ENCODE measurements around the gene DRAM1. TPM values are rescaled to one million over a fixed set of nuclear protein-coding genes. Genes with fewer than 3 reads are reported as not detected.
A peak's percentile ranks its signal among the peaks of the same experiment; 100 is the strongest.

Gene DRAM1
- total and polyA plus RNA-seq, 9 of the 15 experiments (the other 6 are each of a cell fraction or from before 2014, with no cell fraction given), result 1.4 to 4.3 (median 2.7) TPM

- TF ChIP-seq ZBTB26 (CRISPR knock-in tag; IDR thresholded peaks at IDR 0.05) (no peak), ZNF668 (CRISPR knock-in tag; IDR thresholded peaks at IDR 0.05) (no peak), KDM5B (IDR thresholded peaks at IDR 0.05; ENCODE audit: insufficient replicate concordance, low read depth, low read length) (peak; percentile 56), NR2F6 (CRISPR knock-in tag; IDR thresholded peaks at IDR 0.05) (no peak), FOS (IDR thresholded peaks at IDR 0.05; ENCODE audit: extremely low read depth, insufficient read length) (no peak), SMARCC2 (IDR thresholded peaks at IDR 0.05; ENCODE audit: low read depth) (no peak), MITF (IDR thresholded peaks at IDR 0.05) (no peak), BHLHE40 (IDR thresholded peaks at IDR 0.05; ENCODE audit: low read length) (no peak), MCM7 (IDR thresholded peaks at IDR 0.05) (no peak), MIER1 (IDR thresholded peaks at IDR 0.05; ENCODE audit: low read depth) (no peak), BCL6 (CRISPR knock-in tag; IDR thresholded peaks at IDR 0.05) (no peak), ATF6 (CRISPR knock-in tag; IDR thresholded peaks at IDR 0.05) (no peak), FUS (optimal IDR thresholded peaks at IDR 0.05; ENCODE audit: low read depth, low read length) (peak; percentile 75), TCF7 (IDR thresholded peaks at IDR 0.05; ENCODE audit: borderline replicate concordance) (peak; percentile 37; the same call in 1 of the 2 replicates), DLX4 (CRISPR knock-in tag; IDR thresholded peaks at IDR 0.05) (no peak), SRSF1 (IDR thresholded peaks at IDR 0.05; ENCODE audit: low read depth, low read length) (no peak), HDAC1 (IDR thresholded peaks at IDR 0.05) (no peak), XRCC4 (IDR thresholded peaks at IDR 0.05; ENCODE audit: extremely low read depth, insufficient read depth, insufficient read length) (no peak), GTF3C2 (IDR thresholded peaks at IDR 0.05; ENCODE audit: borderline replicate concordance, extremely low read depth, insufficient read length) (peak; percentile 79)
Measured at GRCh38 chr12:101876861-101877805, at the start of gene DRAM1 (continued).

All from K562 (cell line).